HCT116 (cell line): ENCODE measurements around the gene APLP1. TPM values are rescaled to one million over a fixed set of nuclear protein-coding genes. Genes with fewer than 3 reads are reported as not detected.
"Not testable (repeated sequence)": the region's sequence is repeated elsewhere in the genome, so short reads cannot be mapped to it uniquely, and the experiment has no call there.

ENCODE experiments used
- ATAC-seq: fragments of 200-7000 bp; cut with Tn5 transposase; 2 replicates; pipeline ENCODE4 v1.9.1; 2020; ENCODE audit warnings: mild to moderate bottlenecking, moderate library complexity
- BruUV-seq: library from RNA; stranded (reverse); fragments of 400-500 nt; replicated peaks from 2 replicates; lab custom pipeline; 2021; lab: Mats Ljungman, UMichigan
- CTCF ChIA-PET: fragments of 300-600 bp; sonication (Branson Sonifier 250); formaldehyde crosslinking; loops from one replicate; lab custom pipeline; 2021; ENCODE audit warnings: antibody characterized with exemption; lab: Charles Lee
- POLR2A ChIA-PET: fragments of 300-600, 350-600 bp; sonication (Branson Sonifier 250); formaldehyde crosslinking; loops from one replicate; lab custom pipeline; 2021; ENCODE audit warnings: antibody characterized with exemption; lab: Charles Lee
- RAD21 ChIA-PET, 2 experiments: fragments of 300-600 bp; sonication (Branson Sonifier 250); formaldehyde crosslinking; loops; one replicate each; lab custom pipeline; 2023; ENCODE audit warnings: low total read pairs in 2 of 2; ENCODE audit not compliant: uncharacterized antibody in 2 of 2, unreplicated experiment in 2 of 2, low non-redundant PET in 1 of 2; lab: Charles Lee
- DNase-seq: peaks from one replicate; pipeline ENCODE4 v3.0.0-alpha.2; 2010; ENCODE audit warnings: low read depth, low spot score
- H2AFZ ChIP-seq: fragments of 200-600 bp; shearing (Covaris generic), sonication (generic); 2 replicates; pipeline ENCODE4 v1.6.1; 2017; ENCODE audit warnings: low read depth, mixed run types, mixed read lengths, antibody characterized with exemption, low read length; ENCODE audit not compliant: poor library complexity, severe bottlenecking
- H3K27ac ChIP-seq: 2 replicates; pipeline ENCODE4 v1.5.1; 2012; ENCODE audit warnings: low read depth, low read length
- H3K27me3 ChIP-seq: fragments of 200-600 bp; sonication (generic); 2 replicates; pipeline ENCODE4 v1.6.1; 2016; ENCODE audit warnings: mixed run types, low read length, mixed read lengths; ENCODE audit not compliant: insufficient read depth
- H3K36me3 ChIP-seq, 2 experiments: fragments of 200-500 bp in 1 of 2; fragments of 200-600 bp in 1 of 2; sonication (Bioruptor generic) in 1 of 2; sonication (generic) in 1 of 2; 2 replicates each; pipeline versions ENCODE4 v1.5.1 to v1.6.1; 2014 to 2016; ENCODE audit warnings: low read length in 2 of 2, inconsistent platforms in 1 of 2, mixed read lengths in 1 of 2, mixed run types in 1 of 2; ENCODE audit not compliant: insufficient read depth in 2 of 2, control insufficient read depth in 1 of 2
- H3K4me1 ChIP-seq, 2 experiments: fragments of 200-600 bp in 1 of 2; sonication (generic) in 1 of 2; 2 replicates each; pipeline versions ENCODE4 v1.5.1 to v1.6.1; 2012 to 2017; ENCODE audit warnings: low read length in 2 of 2, inconsistent platforms in 1 of 2, mild to moderate bottlenecking in 1 of 2, mixed read lengths in 1 of 2, mixed run types in 1 of 2, moderate library complexity in 1 of 2; ENCODE audit not compliant: insufficient read depth in 2 of 2, control insufficient read depth in 1 of 2
- H3K4me2 ChIP-seq: fragments of 200-600 bp; sonication (generic); 2 replicates; pipeline ENCODE4 v1.6.1; 2017; ENCODE audit warnings: mixed run types, low read length, mixed read lengths
- H3K4me3 ChIP-seq, 2 experiments: fragments of 200-600 bp in 1 of 2; sonication (generic) in 1 of 2; replicated peaks in 1 of 2; 2 replicates each; pipeline ENCODE4 v1.5.1; 2011 to 2016; ENCODE audit warnings: low read length in 2 of 2, control low read depth in 1 of 2, low read depth in 1 of 2, mild to moderate bottlenecking in 1 of 2, mixed read lengths in 1 of 2, mixed run types in 1 of 2
- H3K79me2 ChIP-seq: fragments of 200-600 bp; sonication (generic); 2 replicates; pipeline ENCODE4 v1.6.1; 2017; ENCODE audit warnings: mild to moderate bottlenecking, mixed run types, low read length, moderate library complexity, mixed read lengths; ENCODE audit not compliant: insufficient read depth
- H3K9ac ChIP-seq: fragments of 200-600 bp; sonication (generic); 2 replicates; pipeline ENCODE4 v1.6.1; 2016; ENCODE audit warnings: low read length, mixed read lengths
- H3K9me2 ChIP-seq: fragments of 200-600 bp; sonication (generic), shearing (Covaris generic); 2 replicates; pipeline ENCODE4 v1.6.1; 2017; ENCODE audit warnings: mixed run types, mild to moderate bottlenecking, moderate library complexity; ENCODE audit not compliant: insufficient read depth
- H3K9me3 ChIP-seq, 2 experiments: fragments of 200-500 bp in 1 of 2; fragments of 200-600 bp in 1 of 2; sonication (Bioruptor generic) in 1 of 2; sonication (generic) in 1 of 2; 2 replicates each; pipeline ENCODE4 v1.6.1; 2014 to 2017; ENCODE audit warnings: low read length in 2 of 2, mixed read lengths in 2 of 2, inconsistent platforms in 1 of 2, low read depth in 1 of 2, mild to moderate bottlenecking in 1 of 2, mixed run types in 1 of 2, moderate library complexity in 1 of 2; ENCODE audit not compliant: control insufficient read depth in 1 of 2, insufficient read depth in 1 of 2
- H4K20me1 ChIP-seq: fragments of 200-600 bp; sonication (generic), shearing (Covaris generic); 2 replicates; pipeline ENCODE4 v1.6.1; 2017; ENCODE audit warnings: mixed run types, mild to moderate bottlenecking, moderate library complexity; ENCODE audit not compliant: insufficient read depth
- ATF3 ChIP-seq: IDR thresholded peaks from 2 replicates; pipeline ENCODE4 v1.6.1; 2012
- EGR1 ChIP-seq: IDR thresholded peaks from 2 replicates; pipeline ENCODE4 v1.6.1; 2012; ENCODE audit warnings: low read depth
- ELF1 ChIP-seq: IDR thresholded peaks from 2 replicates; pipeline ENCODE4 v1.6.1; 2012; ENCODE audit warnings: low read depth, borderline replicate concordance
- EZH2 ChIP-seq: fragments of 200-600 bp; sonication (generic); IDR thresholded peaks from 2 replicates; pipeline ENCODE4 v1.6.1; 2017; ENCODE audit warnings: antibody characterized with exemption, mixed run types
- EZH2phosphoT487 ChIP-seq: fragments of 200-600 bp; IDR thresholded peaks from 2 replicates; pipeline ENCODE4 v1.6.1; 2018; ENCODE audit warnings: antibody characterized with exemption, borderline replicate concordance
- FOSL1 ChIP-seq: IDR thresholded peaks from 2 replicates; pipeline ENCODE4 v1.6.1; 2012; ENCODE audit warnings: low read depth
- JUND ChIP-seq: IDR thresholded peaks from 2 replicates; pipeline ENCODE4 v1.6.1; 2012
- POLR2A ChIP-seq: IDR thresholded peaks from 2 replicates; pipeline ENCODE4 v1.7.0; 2011; ENCODE audit warnings: borderline replicate concordance; ENCODE audit not compliant: insufficient read depth, insufficient read length; ENCODE audit errors: extremely low read depth
- POLR2AphosphoS5 ChIP-seq: IDR thresholded peaks from 2 replicates; pipeline ENCODE4 v1.6.1; 2011; ENCODE audit warnings: mild to moderate bottlenecking, low read depth, low read length, moderate library complexity
- SIN3A ChIP-seq: IDR thresholded peaks from 2 replicates; pipeline ENCODE4 v1.6.1; 2012; ENCODE audit warnings: low read depth
- SRF ChIP-seq: IDR thresholded peaks from 2 replicates; pipeline ENCODE4 v1.6.1; 2012; ENCODE audit warnings: low read depth
- TCF7L2 ChIP-seq: IDR thresholded peaks from 2 replicates; pipeline ENCODE4 v1.7.0; 2011; ENCODE audit warnings: borderline replicate concordance, inconsistent platforms; ENCODE audit not compliant: insufficient read depth, insufficient read length; ENCODE audit errors: extremely low read depth
- YY1 ChIP-seq: IDR thresholded peaks from 2 replicates; pipeline ENCODE4 v1.6.1; 2011; ENCODE audit warnings: low read length, low read depth, moderate library complexity, mild to moderate bottlenecking; ENCODE audit not compliant: insufficient replicate concordance; ENCODE audit errors: extremely low read depth
- ZFX ChIP-seq: fragments of 450-650 bp; IDR thresholded peaks from 2 replicates; pipeline ENCODE4 v1.6.1; 2017
- intact Hi-C: fragments of 100-400 bp; cut with micrococcal nuclease; formaldehyde crosslinking; loops from 2 replicates; pipeline ENCODE4 v1.10.0; 2022
- total RNA-seq: library from RNA; stranded (reverse); gene quantifications from one replicate; pipeline ENCODE4 v1.2.1, GENCODE V29; 2021; ENCODE audit not compliant: unreplicated experiment
- TF ChIP-seq, protein P1 (sequence below): IDR thresholded peaks from 2 replicates; pipeline ENCODE4 v1.6.1; 2012; ENCODE audit warnings: low read depth
- TF ChIP-seq, protein P2 (sequence below): IDR thresholded peaks from 2 replicates; pipeline ENCODE4 v1.6.1; 2011; ENCODE audit warnings: mild to moderate bottlenecking, low read length, moderate library complexity; ENCODE audit not compliant: insufficient replicate concordance; ENCODE audit errors: extremely low read depth

APLP1 gene
- total RNA-seq, 1 experiment from 2014 or later = 41.2 TPM

GRCh38 chr19:35836096-35836495, 32.3 kb upstream of the APLP1 start:
- POLR2A ChIA-PET, H3K27ac ChIP-seq, H3K36me3 ChIP-seq, ATAC-seq, H2AFZ ChIP-seq, H3K4me3 ChIP-seq, CTCF ChIA-PET, H4K20me1 ChIP-seq, H3K4me2 ChIP-seq, H3K9ac ChIP-seq, DNase-seq, BruUV-seq, H3K9me3 ChIP-seq, H3K9me2 ChIP-seq, intact Hi-C loops, RAD21 ChIA-PET, H3K4me1 ChIP-seq, H3K79me2 ChIP-seq: not testable (repeated sequence)
- peaks cover 32% of the 10 kb centered on the region; the same call in 1 of the 2 replicates for H3K27me3 ChIP-seq

GRCh38 chr19:35841961-35842595, 26.3 kb upstream of the APLP1 start:
- no TSS peak for BruUV-seq
- CTCF ChIA-PET = no interaction called here
- no peak overlapping the region for H2AFZ ChIP-seq
- H3K9me3 ChIP-seq = no peaks in the 10 kb centered on the region
- H3K27me3 ChIP-seq = peaks cover 1% of the 10 kb centered on the region; the same call in 1 of the 2 replicates
- no peak overlapping the region for H3K4me3 ChIP-seq
- H3K9ac ChIP-seq = no peak overlapping the region
- RAD21 ChIA-PET = no interaction called here
- POLR2A ChIA-PET = no interaction called here
- H3K4me2 ChIP-seq = no peak overlapping the region
- DNase-seq = no peak
- no peaks in the 10 kb centered on the region for H3K9me2 ChIP-seq
- H3K27ac ChIP-seq = no peak overlapping the region
- H3K4me1 ChIP-seq = peaks cover 17 to 35% of the 10 kb centered on the region in 2 experiments; a peak in 3 of 4 replicates
- ATAC-seq = no peak
- intact Hi-C loops = no loop called here
- no peaks in the 10 kb centered on the region for H3K36me3 ChIP-seq
- H4K20me1 ChIP-seq = no peaks in the 10 kb centered on the region
- H3K79me2 ChIP-seq = no peaks in the 10 kb centered on the region
- TF ChIP-seq YY1 (no peak), SRF (no peak), EZH2phosphoT487 (no peak), POLR2A (no peak), POLR2AphosphoS5 (no peak), ZFX (no peak), TCF7L2 (no peak), EGR1 (no peak), SIN3A (no peak), JUND (no peak), ELF1 (no peak), EZH2 (no peak), FOSL1 (no peak), ATF3 (no peak)
- TF ChIP-seq, protein P1, sequence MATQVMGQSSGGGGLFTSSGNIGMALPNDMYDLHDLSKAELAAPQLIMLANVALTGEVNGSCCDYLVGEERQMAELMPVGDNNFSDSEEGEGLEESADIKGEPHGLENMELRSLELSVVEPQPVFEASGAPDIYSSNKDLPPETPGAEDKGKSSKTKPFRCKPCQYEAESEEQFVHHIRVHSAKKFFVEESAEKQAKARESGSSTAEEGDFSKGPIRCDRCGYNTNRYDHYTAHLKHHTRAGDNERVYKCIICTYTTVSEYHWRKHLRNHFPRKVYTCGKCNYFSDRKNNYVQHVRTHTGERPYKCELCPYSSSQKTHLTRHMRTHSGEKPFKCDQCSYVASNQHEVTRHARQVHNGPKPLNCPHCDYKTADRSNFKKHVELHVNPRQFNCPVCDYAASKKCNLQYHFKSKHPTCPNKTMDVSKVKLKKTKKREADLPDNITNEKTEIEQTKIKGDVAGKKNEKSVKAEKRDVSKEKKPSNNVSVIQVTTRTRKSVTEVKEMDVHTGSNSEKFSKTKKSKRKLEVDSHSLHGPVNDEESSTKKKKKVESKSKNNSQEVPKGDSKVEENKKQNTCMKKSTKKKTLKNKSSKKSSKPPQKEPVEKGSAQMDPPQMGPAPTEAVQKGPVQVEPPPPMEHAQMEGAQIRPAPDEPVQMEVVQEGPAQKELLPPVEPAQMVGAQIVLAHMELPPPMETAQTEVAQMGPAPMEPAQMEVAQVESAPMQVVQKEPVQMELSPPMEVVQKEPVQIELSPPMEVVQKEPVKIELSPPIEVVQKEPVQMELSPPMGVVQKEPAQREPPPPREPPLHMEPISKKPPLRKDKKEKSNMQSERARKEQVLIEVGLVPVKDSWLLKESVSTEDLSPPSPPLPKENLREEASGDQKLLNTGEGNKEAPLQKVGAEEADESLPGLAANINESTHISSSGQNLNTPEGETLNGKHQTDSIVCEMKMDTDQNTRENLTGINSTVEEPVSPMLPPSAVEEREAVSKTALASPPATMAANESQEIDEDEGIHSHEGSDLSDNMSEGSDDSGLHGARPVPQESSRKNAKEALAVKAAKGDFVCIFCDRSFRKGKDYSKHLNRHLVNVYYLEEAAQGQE = no peak
- TF ChIP-seq, protein P2, sequence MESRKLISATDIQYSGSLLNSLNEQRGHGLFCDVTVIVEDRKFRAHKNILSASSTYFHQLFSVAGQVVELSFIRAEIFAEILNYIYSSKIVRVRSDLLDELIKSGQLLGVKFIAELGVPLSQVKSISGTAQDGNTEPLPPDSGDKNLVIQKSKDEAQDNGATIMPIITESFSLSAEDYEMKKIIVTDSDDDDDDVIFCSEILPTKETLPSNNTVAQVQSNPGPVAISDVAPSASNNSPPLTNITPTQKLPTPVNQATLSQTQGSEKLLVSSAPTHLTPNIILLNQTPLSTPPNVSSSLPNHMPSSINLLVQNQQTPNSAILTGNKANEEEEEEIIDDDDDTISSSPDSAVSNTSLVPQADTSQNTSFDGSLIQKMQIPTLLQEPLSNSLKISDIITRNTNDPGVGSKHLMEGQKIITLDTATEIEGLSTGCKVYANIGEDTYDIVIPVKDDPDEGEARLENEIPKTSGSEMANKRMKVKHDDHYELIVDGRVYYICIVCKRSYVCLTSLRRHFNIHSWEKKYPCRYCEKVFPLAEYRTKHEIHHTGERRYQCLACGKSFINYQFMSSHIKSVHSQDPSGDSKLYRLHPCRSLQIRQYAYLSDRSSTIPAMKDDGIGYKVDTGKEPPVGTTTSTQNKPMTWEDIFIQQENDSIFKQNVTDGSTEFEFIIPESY = no peak
